Tibial nerve (tissue), 3 donors: ENCODE results near the gene SLC48A1.

Experiments used
- POLR2A ChIP-seq, 2 donors: fragments of 450-650 bp; IDR thresholded peaks; one replicate each; pipeline ENCODE4 v1.6.1; 2017; ENCODE audit warnings: antibody characterized with exemption in 2 of 2, mild to moderate bottlenecking in 2 of 2, moderate library complexity in 2 of 2
- TF ChIP-seq, protein P1 (sequence below), 5 experiments: fragments of 200-600 bp in 3 of 5; fragments of 450-650 bp in 2 of 5; sonication (generic) in 3 of 5; IDR thresholded peaks; one replicate each; pipeline ENCODE4 v1.5.1; 2016 to 2019; ENCODE audit warnings: antibody characterized with exemption in 5 of 5, mild to moderate bottlenecking in 3 of 5, moderate library complexity in 2 of 5

DNA sequence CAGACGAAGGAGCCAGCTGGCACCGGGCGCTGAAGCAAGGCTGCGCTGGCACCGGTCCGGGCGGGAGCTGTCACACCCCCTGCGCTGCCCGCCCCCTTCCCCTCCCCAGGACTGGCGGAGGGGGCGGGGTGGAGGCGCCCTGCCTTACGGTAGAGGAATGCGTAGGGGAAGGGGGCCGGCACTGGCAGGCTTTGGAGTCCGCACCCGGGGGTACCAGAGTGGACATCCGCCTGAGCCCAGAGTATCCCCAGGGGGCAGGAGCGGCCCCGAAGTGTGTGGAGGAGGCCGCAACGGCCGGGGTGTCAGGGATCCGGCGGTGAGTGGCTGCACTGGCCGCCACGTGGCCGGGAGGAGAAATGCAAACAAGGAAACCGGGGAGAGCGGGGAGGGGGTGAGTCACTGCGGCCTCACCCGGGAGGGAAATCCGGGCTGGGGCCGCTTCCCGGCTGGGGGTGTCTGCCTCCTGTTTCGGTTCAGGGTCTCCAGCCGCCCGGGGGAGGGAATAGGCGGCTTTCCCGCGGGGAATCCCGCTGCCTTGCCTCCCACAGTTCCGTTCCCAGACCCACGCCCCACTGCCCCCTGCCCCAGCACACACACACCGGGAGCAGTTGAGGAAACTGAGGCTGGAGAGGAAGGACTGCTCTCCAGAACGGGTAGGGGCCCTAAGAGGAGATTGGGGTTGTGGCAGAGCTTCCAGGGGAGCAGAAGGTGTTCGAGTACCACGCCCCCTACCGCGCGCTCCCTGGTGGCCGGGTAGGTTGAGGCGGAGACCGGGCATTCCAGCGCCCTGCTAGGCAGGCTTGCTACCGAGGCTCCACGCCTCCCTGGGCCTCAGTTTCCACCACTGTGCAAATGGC, 14.0 kb upstream of the SLC48A1 start, which contains the start of gene RAPGEF3:
- TF ChIP-seq, protein P1, sequence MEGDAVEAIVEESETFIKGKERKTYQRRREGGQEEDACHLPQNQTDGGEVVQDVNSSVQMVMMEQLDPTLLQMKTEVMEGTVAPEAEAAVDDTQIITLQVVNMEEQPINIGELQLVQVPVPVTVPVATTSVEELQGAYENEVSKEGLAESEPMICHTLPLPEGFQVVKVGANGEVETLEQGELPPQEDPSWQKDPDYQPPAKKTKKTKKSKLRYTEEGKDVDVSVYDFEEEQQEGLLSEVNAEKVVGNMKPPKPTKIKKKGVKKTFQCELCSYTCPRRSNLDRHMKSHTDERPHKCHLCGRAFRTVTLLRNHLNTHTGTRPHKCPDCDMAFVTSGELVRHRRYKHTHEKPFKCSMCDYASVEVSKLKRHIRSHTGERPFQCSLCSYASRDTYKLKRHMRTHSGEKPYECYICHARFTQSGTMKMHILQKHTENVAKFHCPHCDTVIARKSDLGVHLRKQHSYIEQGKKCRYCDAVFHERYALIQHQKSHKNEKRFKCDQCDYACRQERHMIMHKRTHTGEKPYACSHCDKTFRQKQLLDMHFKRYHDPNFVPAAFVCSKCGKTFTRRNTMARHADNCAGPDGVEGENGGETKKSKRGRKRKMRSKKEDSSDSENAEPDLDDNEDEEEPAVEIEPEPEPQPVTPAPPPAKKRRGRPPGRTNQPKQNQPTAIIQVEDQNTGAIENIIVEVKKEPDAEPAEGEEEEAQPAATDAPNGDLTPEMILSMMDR (IDR thresholded peaks at IDR 0.05): peak; percentile 47 to 90 (median 67)
- TF ChIP-seq POLR2A (IDR thresholded peaks at IDR 0.05): peak in 1 of 2 donors; percentile 30
